HG02852 (cell line): ENCODE measurements around the gene TNN.
A peak's percentile ranks its signal among the peaks of the same experiment; 100 is the strongest.

Experiments used
- ATAC-seq: cut with Tn5 transposase; IDR thresholded peaks from one replicate; pipeline ENCODE4 v1.9.1; 2021; ENCODE audit warnings: mild to moderate bottlenecking, moderate library complexity; ENCODE audit not compliant: unreplicated experiment

The TNN gene

DNA sequence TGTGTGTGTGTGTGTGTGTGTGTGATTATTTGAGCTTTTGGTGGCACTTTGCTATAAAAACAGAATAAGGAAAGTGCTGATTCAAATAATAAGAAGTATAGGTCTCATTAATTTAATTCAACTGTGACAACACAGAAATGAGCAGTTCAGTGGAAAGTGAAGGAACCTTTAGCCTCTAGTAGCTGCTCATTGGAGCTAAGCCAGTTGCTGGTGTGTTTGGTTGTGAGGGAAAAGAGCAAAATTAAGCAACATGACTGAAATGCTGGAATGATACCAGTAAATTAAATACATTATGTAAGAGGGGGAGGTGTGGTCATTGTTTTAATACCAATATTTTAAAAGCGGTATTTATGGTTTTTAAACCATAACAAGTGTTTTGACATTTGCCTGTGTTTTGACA, 69.7 kb downstream of the TNN start:
- ATAC-seq, result no peak

DNA sequence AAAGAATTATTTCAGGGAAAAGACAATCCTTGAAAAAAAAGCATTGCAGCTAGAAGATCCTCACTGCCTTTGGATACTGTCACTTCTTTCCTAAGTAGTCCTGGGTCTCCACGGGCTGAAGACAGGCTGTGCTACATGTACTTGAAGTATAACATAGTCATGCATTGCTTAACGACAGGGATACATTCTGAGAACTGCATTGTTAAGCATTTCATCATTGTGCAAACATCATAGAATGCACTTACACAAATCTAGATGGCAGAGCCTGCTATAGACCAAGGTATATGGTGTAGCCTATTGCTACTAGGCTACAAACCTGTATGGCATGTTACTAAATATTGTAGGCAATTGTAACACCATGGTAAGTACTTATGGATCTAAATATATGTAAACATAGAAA, 70.9 kb downstream of the TNN start:
- ATAC-seq, result no peak

DNA sequence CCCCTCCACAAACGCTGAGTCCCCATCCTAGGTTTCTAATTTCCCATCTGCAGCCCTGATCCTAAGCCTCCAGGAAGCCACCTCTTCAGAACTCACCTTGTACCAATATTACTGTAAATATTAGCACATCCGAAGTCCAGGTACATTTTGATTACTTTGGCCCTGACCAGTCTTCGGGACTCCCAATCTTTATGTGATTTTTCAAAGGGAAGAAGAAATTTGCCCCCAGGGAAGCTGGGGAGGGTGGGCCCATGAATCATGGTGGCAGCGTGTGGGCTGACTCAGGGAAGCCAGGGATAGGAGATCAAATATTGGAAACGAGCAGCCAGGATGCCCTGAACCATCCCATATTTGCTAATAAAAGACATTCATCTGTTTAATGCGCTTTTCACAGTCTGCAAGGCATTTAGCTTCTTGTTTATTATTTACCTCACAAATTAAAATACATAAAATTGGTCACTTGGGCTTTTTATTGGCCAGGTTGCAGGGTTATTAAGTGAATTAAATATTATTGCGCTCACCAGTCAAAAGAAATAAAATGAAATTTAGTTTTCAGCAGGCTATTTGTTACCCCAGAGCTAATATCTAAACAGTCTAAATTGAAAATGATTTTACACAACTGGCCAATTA, 78.4 kb downstream of the TNN start:
- ATAC-seq, result no peak

DNA sequence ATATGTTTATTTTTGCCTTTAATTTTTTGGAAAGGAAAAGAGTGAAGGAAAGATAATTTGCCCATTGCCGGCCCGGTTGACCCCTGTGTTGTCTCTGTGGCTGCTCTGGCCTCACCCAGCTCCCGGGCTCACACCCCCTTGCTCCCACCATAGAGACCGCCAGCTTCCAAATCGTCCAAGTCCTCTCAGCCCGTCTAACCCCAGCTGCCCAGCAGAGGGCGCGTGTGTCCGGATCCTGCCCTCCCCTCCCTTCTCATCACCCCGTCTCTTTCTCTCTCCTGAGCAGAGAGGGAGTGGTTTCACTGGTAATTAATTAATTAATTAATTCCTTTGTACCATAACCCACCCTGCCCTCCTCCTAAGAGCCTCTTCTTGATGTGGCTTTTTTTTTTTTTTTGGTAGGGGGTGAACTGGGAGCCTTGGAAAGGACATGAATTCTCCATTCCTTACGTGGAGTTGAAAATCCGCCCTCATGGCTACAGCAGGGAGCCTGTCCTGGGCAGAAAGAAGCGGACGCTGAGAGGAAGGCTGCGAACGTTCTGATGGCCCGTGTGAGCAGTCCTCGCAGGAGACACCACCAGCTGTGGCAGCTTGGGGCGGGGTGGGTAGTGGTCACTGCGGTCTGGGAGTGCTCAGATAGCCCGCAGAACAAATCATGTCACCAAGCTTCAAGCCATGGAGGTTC, 79.0 kb downstream of the TNN start:
- ATAC-seq, result no peak

DNA sequence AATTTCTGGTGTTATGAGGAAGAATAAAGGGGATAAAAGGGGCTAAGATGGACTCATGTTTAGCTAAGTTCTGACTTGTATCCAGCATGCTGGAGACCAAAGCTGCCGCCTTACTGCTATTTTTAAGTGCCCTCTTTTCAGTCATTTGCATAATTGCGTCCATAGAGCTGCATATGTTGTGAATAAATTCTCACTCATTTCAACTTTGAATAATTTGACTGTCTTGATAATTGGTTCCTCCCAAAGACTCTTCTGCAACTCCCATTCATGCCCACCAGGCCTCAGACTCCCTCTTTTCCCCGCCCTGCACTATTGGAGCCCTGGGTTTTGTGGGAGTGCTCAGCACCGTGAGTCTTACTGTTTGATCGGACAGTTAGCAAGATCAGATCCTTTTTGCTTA, 79.9 kb downstream of the TNN start:
- no peak for ATAC-seq

DNA sequence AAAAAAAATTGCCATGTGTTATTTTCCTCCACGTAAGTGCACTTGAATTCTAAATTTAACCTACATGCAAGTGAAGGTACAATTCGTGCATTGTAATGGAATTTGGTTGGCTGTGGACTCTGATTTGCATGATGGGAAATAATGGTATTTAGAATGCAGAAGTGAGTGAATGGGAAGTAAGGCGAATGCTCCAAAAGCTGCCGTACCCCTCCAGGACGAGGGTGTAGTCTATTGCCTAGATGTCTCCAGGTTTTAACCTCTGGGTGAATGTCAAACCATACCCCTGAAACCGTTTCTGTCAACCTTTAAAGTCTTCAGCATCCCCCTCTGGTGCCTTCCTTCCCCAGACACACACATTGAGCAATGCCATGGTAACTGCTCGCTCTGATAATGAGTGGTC, 80.4 kb downstream of the TNN start:
- ATAC-seq, result no peak

DNA sequence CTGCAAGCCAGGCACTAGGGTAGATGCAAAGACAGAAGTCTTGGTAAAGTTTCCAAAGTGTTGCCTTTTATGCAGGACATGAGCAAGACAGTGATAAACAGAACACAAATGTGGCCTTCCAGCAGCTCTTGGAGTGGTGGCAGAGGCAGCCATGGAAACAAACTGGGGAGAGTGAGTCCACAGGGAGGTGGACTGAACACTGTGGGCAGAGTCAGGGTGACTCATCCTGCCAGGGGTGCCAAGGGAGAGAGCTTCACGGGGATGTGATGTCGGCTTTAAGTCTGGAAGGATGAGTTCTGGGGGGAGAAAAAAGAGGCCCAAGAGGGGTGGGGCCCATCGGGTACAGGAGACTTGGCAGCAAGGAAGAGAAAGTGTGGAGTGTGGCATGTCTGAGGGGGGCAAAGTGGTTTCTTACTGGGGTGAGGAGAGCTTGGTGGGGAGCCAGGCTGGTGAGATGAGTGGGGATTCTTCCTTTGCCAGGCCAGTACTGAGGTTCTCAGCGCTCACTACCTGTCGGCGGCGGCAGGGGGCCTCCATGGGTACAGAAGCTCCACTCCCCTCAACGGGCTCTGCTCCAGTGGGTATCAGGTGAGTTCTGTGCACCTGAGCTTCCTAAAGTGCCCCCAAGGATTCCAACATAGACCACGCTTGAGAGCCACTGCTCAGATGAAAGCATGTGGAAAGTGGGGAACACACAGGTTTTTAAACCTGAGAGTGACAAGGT, 83.1 kb downstream of the TNN start:
- no peak for ATAC-seq

DNA sequence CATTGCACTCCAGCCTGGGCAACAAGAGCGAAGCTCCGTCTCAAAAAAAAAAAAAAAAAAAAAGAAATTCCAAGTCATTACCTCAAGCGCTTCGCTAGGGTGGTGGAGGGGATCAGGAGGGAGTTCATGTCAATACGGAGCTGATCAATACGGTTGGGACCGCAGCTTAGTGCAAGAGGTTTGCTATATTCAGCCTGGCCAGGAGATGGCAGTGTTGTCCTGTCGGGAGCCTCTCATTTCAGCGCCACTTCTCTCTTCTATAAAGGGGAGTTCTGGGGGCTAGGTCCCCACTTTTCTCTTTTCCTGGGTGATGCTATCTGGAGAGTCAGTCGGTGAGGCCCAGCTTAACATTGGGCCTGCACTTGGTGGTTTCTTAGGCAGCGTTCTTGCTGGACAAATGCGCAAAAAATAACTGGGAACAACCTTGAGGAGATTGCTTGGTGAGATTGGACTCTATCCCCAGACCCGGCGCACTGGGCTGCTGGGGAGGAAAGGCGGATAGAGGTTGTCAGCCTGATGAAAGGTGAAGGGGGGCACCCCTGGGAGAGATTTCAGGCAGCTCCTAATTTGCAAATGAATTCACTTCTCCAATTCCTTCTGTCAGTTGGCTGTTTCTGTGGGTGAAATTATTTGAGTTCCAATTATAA, 84.5 kb downstream of the TNN start:
- ATAC-seq, result no peak

DNA sequence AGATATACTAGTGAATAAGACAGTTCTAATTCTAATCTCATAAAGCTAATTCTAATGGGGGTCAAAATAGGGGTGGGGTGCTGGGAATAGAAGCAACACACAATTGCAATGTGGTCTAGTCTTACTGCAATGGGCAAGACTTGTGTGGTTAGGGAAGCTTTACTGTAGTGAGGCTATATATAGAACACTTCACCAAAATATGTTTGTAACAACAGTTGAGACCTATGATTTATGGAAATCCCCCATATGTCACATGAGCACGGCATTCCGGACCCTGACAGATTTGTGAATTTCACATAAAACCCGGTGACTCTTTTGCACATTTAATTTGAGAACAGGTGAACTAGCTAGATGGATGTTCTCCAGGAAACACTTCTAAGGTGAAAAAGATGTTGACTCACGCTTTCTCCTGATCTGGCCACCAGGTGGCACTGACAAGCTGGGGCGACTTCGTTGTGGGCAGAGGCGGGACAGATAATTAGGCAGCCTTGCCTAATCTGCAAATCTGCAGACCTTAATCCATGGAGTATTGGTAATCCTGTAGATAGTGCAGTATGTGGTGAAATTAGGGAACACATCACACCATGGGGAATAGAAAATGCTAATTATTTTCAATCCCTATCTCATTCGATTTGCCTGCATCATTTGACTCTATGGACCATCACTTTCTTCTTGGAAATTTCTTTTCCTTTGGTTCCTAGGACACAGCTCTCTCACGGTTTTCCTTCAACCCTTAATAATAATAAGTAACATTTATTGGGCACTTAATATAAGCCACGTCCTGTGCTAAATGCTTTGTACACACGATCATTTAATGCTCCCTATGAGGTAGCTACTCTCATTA, 87.2 kb downstream of the TNN start:
- ATAC-seq, result peak; percentile 53

DNA sequence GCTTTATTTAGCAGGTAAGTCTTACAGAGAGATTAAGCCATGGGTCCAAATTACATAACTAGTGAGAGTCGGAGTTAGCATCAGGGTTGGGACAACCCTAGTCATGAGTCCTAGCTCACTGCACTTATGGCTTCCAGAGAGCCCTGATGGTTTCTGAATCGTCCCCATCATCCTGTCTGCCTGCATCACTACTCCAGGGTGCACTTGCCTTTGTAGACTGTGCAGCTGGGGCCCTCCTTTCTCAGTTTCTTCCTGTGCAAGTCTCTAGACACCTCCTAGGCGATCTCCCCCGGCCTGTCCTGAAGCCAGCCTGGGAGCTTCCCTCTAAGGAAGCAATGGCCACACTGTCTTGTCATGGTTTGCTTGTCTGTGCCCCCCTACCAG, 87.8 kb downstream of the TNN start:
- ATAC-seq, result no peak

DNA sequence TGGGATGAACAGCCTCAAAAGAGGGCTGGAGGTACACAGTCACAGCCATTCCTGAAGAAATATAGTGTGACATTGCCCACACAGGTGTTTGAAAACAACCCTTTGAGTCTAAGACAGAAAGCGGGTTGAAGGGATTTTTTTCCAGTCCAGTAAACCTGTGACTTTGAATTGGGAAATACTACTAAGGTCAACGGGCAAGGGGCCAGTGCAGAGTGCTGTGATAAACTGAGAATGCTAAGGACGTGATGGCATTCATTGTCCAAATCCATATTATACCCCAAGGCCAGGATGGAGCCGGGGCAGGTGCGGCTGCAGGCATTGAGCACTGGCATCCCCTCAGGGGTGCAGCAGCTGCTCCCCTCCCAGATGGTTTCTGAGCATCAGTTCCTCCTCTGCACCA, 88.3 kb downstream of the TNN start:
- no peak for ATAC-seq

DNA sequence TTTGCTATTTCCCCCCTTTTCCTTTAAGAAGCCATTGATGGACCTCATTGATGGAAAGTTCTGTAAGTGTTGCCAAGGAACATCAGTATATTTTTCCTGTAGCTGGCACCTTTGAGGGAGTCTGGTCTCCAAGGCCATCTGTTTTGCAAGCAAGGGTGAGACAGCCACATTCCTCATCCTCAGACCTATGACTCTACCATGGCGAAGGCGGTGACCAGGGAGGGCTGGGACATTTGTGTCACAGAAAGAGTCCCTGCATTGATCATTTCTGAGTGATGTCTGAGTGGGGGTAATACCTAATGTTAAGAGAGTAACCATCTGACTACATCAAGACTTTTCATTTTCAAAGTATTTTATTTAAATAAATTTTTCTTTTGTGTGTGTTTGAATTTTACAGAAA, 89.6 kb downstream of the TNN start:
- no peak for ATAC-seq

DNA sequence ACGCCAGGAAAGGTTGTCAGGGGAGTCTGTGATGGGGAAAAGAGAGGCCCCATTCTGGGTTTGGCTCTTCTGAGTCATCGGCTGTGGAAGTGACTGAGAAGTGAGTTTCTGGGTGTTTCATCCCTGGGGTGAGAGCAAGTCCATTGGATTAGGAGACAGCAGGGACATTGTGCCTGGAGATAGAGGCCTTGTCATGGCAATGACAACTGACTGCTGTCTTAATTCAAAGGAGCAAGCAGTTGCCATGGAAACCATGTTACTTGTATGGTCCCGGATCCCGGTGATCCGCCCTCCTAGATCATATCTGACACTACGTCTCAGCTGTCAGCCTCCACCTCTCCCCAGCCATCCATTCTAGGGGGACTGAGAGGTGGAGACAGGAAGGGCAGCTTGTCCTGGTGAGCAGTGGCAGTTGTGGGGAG, 90.5 kb downstream of the TNN start:
- no peak for ATAC-seq

DNA sequence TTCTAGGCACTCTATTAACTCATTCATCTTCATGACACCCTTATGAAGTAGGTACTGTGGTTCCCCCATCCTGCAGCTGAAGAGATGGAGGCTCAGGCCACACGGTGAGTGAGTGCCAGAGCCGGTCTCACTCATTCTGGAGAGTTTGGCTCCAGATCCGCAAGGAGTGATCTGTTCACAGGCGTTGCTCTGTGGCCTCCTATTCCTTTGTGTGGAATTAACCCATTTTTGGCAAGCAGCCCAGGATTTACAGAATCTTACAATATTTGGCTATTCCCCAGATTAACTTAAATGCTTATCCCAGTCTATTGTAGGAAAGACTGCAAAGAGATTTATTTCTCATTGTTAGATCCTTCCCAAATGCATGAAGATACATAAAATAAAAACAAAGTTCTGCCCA, 95.3 kb downstream of the TNN start:
- ATAC-seq, result no peak

DNA sequence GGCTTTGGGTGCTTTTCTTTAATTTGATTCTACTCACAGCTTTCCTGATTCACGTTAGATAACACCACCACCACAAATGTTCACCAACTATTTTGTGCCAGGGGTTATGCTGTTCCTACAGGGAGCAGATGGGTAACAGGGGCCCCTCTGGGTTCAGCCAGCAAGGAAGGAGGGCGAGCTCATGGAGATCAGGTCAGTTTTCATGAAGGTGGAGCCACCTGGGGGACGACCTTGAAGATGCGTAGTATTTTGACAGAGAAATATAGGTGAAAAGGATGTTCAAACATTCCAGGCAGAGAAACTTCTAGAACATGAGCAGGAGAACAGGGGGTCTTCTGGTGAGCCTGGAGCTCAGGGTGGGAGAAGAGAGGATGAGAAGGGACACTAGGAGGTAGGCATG, 96.1 kb downstream of the TNN start:
- ATAC-seq, result no peak

DNA sequence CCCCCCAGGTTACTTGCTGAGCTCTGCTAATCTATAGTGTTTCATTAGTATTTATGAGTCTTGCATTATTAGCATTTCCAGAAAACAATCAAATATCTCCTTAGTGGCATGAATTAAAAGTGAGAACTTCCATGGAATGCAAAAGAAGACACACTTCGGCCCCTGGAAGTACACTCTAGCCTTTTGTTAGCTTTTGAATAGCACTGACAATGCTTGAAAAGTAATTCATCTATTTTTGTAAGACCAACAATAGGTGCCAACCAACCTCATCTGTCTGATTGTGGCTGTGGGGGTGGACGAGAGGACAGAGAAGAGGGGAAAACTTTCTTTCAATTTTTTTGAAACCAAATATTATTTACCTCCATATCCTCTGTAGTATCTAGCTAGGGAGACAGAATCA, 97.1 kb downstream of the TNN start:
- ATAC-seq, result no peak

DNA sequence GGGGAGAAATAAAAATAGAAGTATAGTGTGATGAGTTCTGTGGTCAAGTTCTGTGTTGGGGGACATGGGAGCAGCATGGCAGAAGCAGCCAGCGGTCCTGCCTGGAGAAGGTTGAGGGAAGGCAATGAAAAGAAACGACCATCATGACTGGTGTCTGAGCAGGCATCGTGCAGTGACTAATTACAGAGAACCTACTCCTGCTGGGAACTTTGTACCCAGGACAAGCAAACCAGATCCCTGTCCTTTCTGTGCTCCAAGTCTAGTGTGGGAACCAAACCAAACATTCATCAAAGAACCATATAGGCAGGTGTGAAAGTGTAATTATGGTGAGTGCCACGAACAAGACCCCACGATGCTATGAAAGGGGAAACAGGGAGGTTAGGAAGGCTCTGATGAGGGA, 99.1 kb downstream of the TNN start:
- no peak for ATAC-seq

DNA sequence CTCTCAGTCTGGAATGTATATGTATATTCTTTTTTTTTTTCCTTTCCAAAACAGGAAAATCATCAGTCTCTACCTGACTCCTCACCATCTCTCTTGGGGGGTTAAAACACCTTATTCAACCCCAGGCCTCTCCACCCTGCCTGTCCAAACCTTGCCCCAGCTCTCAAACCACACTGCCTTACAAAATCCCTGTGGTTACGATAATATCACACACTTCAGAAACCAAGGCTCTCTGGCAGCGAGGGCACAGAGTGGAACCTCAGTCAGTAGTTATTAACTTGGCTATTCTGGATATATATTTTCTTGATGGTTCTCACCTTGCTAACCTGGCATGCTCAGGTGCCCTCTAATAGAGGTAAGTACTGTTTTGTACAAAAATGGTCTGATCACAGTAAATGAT, 100.2 kb downstream of the TNN start:
- ATAC-seq, result no peak

DNA sequence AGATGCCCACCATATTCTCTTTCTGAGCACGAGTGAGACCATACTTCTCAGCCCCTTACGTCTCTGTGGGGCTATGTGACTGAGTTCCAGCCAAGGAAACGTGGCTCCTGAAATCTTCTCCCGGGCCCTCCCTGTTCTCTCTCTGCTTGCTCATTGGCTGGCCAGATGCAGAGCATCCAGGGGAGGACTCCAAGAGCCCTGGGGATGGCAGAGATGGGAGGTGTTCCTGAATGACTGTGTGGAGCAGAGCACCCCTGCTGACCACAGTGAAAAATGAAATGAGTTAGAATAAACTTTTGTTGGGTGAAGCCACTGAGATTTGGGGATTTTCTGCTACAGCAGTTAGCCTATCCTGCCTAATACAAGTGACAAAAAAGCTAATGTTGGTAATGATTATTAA, 101.1 kb downstream of the TNN start:
- no peak for ATAC-seq

DNA sequence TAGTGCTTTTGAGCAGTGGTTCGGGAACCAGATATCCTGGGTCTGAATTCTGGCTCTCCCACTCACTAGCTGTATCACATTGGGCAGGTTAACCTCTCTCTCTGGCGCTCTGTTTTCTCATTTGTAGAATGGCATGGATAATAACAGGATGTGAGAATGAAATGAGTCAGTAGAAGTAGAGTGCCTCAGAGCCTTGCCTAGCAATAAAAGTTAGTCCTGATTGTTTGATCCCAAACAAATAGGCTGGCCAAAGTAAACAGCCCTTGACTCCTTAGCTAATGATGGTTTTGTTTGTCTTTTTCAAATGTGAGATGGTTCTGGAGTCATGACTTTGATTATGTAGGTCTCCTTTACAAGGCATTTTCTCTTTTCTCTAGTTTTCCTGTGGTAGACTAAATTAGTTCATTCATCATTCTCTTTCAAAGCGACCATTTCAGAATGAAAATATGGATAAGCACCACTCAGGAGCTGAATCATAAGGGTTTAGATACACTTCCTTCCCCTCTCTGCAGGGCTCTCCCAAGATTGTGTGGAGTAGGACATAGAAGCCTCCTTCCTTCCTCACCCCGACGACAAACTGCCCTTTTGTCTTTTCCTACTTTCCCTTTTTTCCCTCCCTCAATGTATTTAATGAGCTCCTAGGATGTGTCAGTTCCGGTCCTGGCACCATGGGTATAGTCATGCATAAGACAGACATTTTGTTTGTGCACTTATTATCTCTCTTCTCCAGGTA, 101.8 kb downstream of the TNN start:
- no peak for ATAC-seq
